GM19468 (cell line): ENCODE measurements around the gene CDKN2D.
"Not testable (repeated sequence)": the region's sequence is repeated elsewhere in the genome, so short reads cannot be mapped to it uniquely, and the experiment has no call there.

Experiments
- ATAC-seq: cut with Tn5 transposase; IDR thresholded peaks from one replicate; pipeline ENCODE4 v1.9.1; 2021; ENCODE audit warnings: mild to moderate bottlenecking, moderate library complexity, moderate number of reproducible peaks; ENCODE audit not compliant: unreplicated experiment; ENCODE audit errors: extremely low read depth

Gene CDKN2D

DNA sequence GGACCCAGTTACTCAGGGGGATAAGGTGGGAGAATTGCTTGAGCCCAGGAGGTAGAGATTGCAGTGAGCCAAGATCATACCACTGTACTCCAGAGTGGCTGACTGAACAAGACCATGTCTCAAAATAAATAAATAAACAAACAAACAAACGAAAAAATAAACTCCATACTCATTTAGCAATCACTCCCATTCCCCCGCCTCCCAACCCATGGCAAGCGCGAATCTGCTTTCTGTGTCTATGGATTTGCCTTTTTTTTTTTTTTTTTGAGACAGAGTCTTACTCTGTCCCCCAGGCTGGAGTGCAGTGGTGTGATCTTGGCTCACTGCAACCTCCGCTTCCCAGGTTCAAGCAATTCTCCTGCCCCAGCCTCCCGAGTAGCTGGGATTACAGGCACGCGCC, 41.9 kb downstream of the CDKN2D start:
- not testable (repeated sequence) for ATAC-seq

DNA sequence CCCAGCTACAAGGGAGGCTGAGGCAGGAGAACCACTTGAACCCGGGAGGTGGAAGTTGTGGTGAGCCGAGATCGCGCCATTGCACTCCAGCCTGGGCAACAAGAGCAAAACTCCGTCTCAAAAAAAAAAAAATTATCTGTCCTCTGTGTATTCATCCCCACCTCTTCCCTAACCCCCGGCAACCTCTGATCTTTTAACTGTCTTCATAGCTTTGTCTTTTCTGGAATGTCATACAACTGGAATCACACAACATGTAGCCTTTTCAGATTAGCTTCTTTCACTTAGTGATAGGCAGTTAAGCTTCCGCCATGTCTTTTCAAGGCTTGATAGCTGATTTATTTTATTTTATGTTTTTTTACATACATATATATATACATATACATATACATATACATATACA, 43.1 kb downstream of the CDKN2D start:
- no peak for ATAC-seq

DNA sequence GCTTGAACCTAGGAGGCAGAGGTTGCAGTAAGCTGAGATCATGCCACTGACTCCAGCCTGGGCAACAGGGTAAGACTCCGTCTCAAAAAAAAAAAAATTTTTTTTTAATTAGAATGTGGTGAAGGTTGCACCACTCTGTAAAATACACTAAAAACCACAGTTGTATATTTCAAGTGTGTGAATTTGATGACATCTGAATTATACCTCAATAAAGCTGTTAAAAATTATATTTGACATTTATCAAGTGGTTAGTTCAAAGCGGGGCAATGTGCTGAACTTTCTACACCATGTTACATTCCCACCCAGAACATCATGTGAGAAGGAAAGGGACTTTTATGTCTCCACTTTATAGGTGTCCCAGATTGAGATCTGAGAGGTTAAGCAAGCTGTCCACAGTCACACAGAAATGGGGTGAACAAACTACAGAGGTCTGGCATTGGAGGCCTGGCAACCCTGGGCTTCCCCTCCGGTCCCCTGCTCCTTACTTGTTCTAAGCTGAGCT, 45.6 kb downstream of the CDKN2D start:
- ATAC-seq: no peak

DNA sequence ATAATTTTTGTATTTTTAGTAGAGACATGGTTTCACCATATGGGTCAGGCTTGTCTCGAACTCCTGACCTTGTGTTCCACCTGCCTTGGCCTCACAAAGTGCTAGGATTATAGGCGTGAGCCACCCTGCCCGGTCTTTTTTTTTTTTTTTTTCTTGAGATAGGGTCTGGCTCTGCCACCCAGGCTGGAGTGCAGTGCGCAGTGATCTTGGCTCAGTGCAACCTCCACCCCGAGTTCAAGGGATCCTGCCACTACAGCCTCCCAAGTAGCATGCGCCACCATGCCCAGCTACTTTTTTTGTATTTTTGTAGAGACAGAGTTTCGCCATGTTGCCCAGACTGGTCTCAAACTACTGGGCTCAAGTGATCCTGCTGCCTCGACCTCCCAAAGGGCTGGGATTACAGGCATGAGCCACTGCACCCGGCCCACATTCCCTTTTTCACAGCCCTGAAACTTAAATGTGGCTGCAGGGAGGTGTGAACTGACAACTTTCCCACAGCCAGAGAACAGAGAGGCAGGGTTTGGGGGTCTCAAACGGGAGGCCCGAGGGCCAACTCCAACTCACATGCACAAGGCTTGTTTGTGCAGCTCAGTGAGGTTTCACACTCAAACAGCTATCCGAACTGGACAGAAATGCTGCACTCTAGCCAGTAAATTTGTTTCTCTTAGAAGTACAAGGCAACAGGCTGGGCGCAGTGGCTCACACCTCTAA, 47.2 kb downstream of the CDKN2D start:
- no peak for ATAC-seq

DNA sequence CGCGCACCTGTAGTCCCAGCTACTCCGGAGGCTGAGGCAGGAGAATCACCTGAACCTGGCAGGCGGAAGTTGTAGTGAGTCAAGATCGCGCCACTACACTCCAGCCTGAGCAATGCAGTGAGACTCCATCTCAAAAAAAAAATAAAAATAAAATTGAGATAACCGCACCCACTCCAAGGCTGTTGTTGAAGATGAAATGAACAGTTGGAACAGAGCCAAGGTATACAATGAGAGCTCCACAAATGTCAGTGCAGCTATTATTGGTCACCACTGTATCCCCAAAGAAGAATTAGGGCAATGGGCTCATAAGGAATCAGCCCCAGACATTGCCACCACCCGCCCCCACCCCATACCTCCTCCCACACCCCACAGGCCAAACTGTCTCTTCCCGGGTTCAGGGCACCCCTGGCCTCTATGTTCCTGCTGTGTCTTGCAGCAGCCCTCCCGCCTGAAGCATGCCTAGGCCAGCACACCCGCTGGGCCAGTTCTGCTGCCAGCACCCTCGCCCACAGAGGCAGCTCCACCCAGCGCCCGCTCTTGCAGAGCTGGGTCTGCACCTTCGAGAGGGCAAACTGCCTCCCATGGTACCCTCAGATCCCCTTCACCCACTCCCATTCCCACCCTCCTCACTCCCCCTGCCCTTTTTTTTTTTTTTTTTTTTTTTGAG, 48.0 kb downstream of the CDKN2D start:
- no peak for ATAC-seq

DNA sequence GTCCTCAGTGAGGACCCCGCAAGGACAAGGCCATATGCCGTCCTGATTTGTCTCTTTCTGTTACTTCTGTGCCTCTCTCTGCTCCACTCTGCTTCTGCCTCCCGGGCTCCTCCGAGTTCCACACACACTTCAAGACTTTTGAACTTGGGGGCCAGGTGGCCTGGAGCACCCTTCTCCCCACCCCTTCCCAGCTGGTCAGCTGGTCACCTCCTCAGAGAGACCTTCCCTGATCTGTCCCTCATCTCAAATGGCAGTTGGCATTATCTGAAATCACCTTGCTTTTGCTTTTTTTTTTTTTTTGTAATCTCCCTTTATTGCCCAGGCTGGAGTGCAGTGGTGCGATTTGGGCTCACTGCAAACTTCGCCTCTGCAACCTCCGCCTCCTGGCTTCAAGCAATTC, 49.4 kb downstream of the CDKN2D start:
- no peak for ATAC-seq

DNA sequence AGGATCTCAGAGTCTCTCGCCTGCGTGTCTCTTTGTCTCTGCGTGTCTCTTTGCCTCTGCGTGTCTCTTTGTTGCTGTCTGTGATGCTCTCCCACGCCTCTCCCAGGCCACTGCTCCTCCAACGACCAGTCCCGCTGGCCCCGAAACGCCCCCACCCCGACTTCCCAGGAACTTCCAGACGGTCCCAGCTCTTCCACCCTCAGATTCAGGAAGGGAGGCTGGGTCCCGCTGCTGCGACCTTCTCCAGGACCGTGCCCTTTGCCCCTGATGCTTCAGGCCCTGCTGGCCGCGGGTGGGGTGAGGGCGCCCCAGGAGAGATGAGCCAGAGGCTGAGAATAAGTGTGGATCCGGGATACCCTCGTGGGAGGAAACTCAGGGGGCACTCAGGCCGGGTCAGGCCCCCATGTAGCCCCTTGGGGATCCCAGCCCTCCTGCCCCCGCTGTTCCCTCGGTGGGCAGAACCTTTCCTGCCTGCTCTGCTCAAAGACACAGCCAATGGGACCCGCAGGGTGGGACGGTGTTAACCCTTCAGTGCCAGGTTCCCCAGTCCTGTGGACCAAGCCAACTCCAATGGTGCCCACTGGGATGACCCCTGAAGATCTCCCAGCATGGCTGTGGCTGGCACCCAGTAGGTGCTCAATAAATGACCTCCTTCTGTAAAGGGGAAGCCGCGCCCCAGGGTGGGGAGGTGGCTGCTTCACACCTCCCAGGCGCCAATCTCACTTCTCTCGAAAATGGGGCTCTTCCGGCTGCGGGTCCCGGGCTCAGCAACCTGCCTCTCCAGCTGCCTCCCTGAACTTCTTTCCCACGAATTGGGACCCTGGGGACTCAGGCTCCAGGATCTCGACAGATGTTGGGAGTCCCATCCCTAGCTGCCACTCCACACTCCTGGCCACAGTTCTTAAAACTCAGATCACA, 50.1 kb downstream of the CDKN2D start:
- no peak for ATAC-seq

DNA sequence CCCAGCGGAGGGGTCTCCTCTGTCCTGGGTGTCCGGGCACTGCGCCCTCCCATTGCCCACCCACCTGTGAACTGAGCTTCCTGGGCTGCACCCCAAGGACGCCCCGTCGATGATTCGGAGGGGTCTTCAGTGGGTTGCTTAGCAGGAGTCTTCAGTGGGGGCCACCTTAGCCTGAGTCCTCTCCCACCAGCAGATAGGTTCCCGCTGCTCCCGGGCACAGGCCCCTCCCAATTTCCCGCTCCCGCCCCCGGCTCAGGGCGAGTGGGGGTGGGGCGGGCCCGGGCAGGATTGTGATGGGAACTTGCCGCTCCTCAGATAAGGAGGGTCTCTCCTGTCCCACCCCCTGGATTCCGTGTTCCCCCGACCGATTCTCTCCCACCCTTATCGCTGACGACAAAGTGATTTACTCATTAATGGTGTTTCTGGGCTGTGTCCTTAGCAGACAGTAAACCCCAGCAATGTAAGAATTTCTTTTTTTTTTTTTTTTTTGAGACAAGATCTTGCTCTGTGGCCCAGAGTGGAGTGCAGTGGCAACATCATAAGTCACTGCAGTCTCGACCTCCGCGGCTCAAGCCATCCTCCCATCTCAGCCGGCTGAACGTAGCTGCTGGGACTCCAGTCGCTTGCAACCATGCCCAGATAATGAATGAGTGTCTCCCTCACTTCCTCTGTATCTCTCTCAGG, 50.9 kb downstream of the CDKN2D start:
- ATAC-seq: no peak

DNA sequence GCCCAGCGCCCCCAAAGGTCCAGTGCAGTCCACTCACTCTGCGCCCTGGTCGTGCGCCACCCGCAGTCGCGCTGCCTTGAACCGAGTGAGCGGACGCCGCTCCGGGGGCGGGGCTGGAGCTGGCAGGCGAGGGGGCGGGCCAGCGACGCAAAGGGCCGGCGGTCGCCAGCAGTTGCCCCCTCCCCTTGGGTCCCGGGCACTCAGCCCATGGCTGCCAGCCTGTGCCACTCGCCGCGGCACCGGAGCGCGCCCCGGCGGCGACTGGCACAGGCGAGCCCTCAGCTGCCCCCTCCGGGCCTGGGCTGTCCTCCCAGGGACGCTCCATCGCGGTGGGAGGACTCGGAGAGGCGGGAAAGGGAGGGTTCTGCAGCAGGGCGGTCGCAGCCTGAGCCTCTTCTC, 51.4 kb downstream of the CDKN2D start, which contains the start of gene S1PR5:
Gene S1PR5, minus strand, starts transcription at position 87 of the 399 bp plus-strand sequence. CDS start 2,436 bp downstream, outside the sequence.
- ATAC-seq: no peak

DNA sequence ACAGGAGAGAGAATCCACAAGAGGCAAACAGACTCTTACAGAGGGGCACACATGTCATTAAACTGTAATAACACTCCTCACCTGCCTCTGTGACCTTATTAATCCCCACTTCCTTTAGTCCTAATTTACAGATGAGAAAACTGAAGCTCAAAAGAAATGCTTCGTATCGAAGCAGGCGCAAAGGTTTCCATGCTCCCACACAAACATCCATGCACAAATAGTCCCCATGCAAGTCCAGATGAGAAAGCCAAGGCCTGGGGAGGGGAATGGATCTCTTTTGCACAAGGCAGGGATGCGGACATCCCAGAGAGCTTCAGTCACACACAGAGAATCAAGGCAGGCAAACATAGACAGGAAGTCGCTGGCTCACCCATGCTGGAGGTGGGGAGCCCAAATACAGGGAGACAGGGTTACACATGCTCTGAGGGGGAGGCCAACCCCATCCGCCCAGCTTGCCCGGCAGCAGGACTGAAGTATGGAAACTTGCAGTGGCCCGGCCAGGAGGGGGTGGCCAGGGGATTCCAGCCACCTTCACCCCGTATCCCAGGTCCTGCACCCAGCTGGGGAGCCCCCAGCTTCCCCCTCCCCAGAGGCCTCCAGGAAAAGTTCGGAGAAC, 52.0 kb downstream of the CDKN2D start:
- no peak for ATAC-seq
